OCI-LY3 (cell line): ENCODE measurements around the gene EPHA6.
"Not testable (repeated sequence)": the region's sequence is repeated elsewhere in the genome, so short reads cannot be mapped to it uniquely, and the experiment has no call there.

Experiments used
- H2AFZ ChIP-seq: fragments of 200-600, 300-600 bp; shearing (Covaris generic); 2 replicates; pipeline ENCODE4 v1.6.0; 2014; ENCODE audit warnings: antibody characterized with exemption, low read depth, low read length
- H3K27ac ChIP-seq: fragments of 200-600, 300-600 bp; sonication (generic); 2 replicates; pipeline ENCODE4 v1.5.1; 2014; ENCODE audit warnings: mild to moderate bottlenecking, low read length, moderate library complexity, mixed read lengths
- H3K27me3 ChIP-seq: fragments of 200-600, 300-600 bp; sonication (generic); 2 replicates; pipeline ENCODE4 v1.6.1; 2014; ENCODE audit warnings: low read depth, low read length, mixed read lengths
- H3K36me3 ChIP-seq: fragments of 200-600, 300-600 bp; sonication (generic); replicated peaks from 2 replicates; pipeline ENCODE3; 2014; ENCODE audit warnings: low read depth, low read length, mixed read lengths
- H3K4me1 ChIP-seq: fragments of 300-600, 200-600 bp; sonication (generic); 2 replicates; pipeline ENCODE4 v1.6.1; 2014; ENCODE audit warnings: low read length, mixed read lengths
- H3K4me2 ChIP-seq: fragments of 200-600, 300-600 bp; sonication (generic); 2 replicates; pipeline ENCODE4 v1.6.1; 2014; ENCODE audit warnings: low read length, mixed read lengths
- H3K4me3 ChIP-seq: fragments of 300-600, 200-600 bp; sonication (generic); 2 replicates; pipeline ENCODE4 v1.5.1; 2014; ENCODE audit warnings: antibody characterized with exemption, mild to moderate bottlenecking, low read length, moderate library complexity
- H3K79me2 ChIP-seq: fragments of 300-600, 200-600 bp; shearing (Covaris generic); 2 replicates; pipeline ENCODE4 v1.6.1; 2014; ENCODE audit warnings: mild to moderate bottlenecking, low read length, mixed read lengths
- H3K9ac ChIP-seq: fragments of 300-600, 200-600 bp; shearing (Covaris generic); 2 replicates; pipeline ENCODE4 v1.6.0; 2014; ENCODE audit warnings: mild to moderate bottlenecking, low read length, moderate library complexity
- H3K9me3 ChIP-seq: fragments of 200-600, 300-600 bp; shearing (Covaris generic); 2 replicates; pipeline ENCODE4 v1.6.1; 2014; ENCODE audit warnings: low read length, mixed read lengths; ENCODE audit not compliant: insufficient read depth
- H4K20me1 ChIP-seq: fragments of 200-600, 300-600 bp; sonication (generic); 2 replicates; pipeline ENCODE4 v1.6.1; 2016; ENCODE audit warnings: low read length, mixed read lengths; ENCODE audit not compliant: insufficient read depth
- EZH2phosphoT487 ChIP-seq: fragments of 200-600 bp; shearing (Covaris generic); IDR thresholded peaks from 2 replicates; pipeline ENCODE4 v1.6.1; 2018; ENCODE audit warnings: antibody characterized with exemption, mixed run types, low read depth
- TF ChIP-seq, protein P1 (sequence below): fragments of 200-600, 300-600 bp; sonication (generic); IDR thresholded peaks from 2 replicates; pipeline ENCODE4 v1.5.1; 2014; ENCODE audit warnings: antibody characterized with exemption, low read length, low read depth

EPHA6 gene

DNA sequence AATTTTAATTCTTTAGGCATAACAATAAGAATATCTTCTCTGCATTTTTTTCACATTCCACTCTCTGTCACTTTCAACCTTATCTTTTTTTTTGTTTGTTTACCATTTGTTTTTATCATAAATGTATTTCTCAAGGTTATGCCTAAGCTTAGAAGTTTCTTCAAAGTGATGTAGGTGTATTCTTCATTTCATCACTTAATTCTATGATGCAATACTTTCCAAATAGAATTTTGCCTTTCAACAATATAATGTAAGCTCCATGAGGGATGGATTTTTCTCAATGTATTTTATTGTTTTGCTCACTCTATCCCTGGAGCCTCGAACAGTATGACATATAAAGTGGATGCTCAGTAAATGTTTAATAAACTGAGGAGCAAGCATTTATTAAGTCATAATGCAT, 444.9 kb downstream of the EPHA6 start:
- TF ChIP-seq, protein P1, sequence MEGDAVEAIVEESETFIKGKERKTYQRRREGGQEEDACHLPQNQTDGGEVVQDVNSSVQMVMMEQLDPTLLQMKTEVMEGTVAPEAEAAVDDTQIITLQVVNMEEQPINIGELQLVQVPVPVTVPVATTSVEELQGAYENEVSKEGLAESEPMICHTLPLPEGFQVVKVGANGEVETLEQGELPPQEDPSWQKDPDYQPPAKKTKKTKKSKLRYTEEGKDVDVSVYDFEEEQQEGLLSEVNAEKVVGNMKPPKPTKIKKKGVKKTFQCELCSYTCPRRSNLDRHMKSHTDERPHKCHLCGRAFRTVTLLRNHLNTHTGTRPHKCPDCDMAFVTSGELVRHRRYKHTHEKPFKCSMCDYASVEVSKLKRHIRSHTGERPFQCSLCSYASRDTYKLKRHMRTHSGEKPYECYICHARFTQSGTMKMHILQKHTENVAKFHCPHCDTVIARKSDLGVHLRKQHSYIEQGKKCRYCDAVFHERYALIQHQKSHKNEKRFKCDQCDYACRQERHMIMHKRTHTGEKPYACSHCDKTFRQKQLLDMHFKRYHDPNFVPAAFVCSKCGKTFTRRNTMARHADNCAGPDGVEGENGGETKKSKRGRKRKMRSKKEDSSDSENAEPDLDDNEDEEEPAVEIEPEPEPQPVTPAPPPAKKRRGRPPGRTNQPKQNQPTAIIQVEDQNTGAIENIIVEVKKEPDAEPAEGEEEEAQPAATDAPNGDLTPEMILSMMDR = no peak
- TF ChIP-seq EZH2phosphoT487 = no peak
- H3K36me3 ChIP-seq = no peaks in the 10 kb centered on the region
- H3K27me3 ChIP-seq = no peaks in the 10 kb centered on the region
- H3K27ac ChIP-seq = no peak overlapping the region
- H3K4me2 ChIP-seq = no peak overlapping the region
- H3K9ac ChIP-seq = no peak overlapping the region
- H3K79me2 ChIP-seq = no peaks in the 10 kb centered on the region
- H3K4me3 ChIP-seq = no peak overlapping the region
- H4K20me1 ChIP-seq = no peaks in the 10 kb centered on the region
- no peaks in the 10 kb centered on the region for H3K9me3 ChIP-seq
- no peak overlapping the region for H2AFZ ChIP-seq
- no peaks in the 10 kb centered on the region for H3K4me1 ChIP-seq

DNA sequence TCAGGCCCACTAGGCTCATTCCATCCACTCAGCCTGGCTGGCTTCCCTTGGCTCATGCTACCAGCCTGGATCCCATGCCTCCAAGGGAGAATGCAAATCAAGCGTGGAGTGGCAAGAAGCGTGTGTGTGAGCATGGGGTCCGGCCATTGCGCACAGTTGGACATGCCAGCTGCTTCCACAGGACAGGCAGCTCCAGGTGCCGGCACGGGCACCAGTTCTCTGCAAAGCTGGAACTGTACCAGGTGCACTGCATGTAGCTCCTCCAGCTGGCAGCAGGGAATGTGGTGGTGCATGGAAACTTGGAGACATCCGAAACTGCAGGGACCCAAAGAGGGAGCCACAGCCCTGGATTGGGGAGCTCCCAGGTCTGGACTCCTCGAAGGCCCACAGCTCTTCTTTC, 449.8 kb downstream of the EPHA6 start:
- Histone ChIP-seq H3K27me3 (no peaks in the 10 kb centered on the region), H3K9me3 (no peaks in the 10 kb centered on the region), H3K36me3 (no peaks in the 10 kb centered on the region), H3K4me3 (no peak overlapping the region), H3K4me2 (no peak overlapping the region), H4K20me1 (no peaks in the 10 kb centered on the region), H2AFZ (no peak overlapping the region), H3K9ac (no peak overlapping the region), H3K4me1 (no peaks in the 10 kb centered on the region), H3K79me2 (no peaks in the 10 kb centered on the region), H3K27ac (no peak overlapping the region)
- TF ChIP-seq, protein P1 = no peak

GRCh38 chr3:97265237-97266005, 451.0 kb downstream of the EPHA6 start:
- no peaks in the 10 kb centered on the region for H3K27me3 ChIP-seq
- H3K79me2 ChIP-seq = no peaks in the 10 kb centered on the region
- H2AFZ ChIP-seq = no peak overlapping the region
- no peaks in the 10 kb centered on the region for H3K4me1 ChIP-seq
- TF ChIP-seq, protein P1 = no peak
- no peak for TF ChIP-seq EZH2phosphoT487
- no peak overlapping the region for H3K27ac ChIP-seq
- no peaks in the 10 kb centered on the region for H3K9me3 ChIP-seq
- H4K20me1 ChIP-seq = no peaks in the 10 kb centered on the region
- H3K9ac ChIP-seq = no peak overlapping the region
- no peaks in the 10 kb centered on the region for H3K36me3 ChIP-seq
- H3K4me3 ChIP-seq = no peak overlapping the region
- no peak overlapping the region for H3K4me2 ChIP-seq

GRCh38 chr3:97269202-97269601, 454.8 kb downstream of the EPHA6 start:
- H3K9ac ChIP-seq = no peak overlapping the region
- H3K9me3 ChIP-seq = no peaks in the 10 kb centered on the region
- no peak overlapping the region for H2AFZ ChIP-seq
- H3K36me3 ChIP-seq = no peaks in the 10 kb centered on the region
- H3K79me2 ChIP-seq = no peaks in the 10 kb centered on the region
- H4K20me1 ChIP-seq = no peaks in the 10 kb centered on the region
- no peak overlapping the region for H3K27ac ChIP-seq
- H3K4me1 ChIP-seq = no peaks in the 10 kb centered on the region
- H3K4me2 ChIP-seq = no peak overlapping the region
- H3K4me3 ChIP-seq = no peak overlapping the region
- H3K27me3 ChIP-seq = no peaks in the 10 kb centered on the region
- no peak for TF ChIP-seq EZH2phosphoT487
- TF ChIP-seq, protein P1 = no peak

DNA sequence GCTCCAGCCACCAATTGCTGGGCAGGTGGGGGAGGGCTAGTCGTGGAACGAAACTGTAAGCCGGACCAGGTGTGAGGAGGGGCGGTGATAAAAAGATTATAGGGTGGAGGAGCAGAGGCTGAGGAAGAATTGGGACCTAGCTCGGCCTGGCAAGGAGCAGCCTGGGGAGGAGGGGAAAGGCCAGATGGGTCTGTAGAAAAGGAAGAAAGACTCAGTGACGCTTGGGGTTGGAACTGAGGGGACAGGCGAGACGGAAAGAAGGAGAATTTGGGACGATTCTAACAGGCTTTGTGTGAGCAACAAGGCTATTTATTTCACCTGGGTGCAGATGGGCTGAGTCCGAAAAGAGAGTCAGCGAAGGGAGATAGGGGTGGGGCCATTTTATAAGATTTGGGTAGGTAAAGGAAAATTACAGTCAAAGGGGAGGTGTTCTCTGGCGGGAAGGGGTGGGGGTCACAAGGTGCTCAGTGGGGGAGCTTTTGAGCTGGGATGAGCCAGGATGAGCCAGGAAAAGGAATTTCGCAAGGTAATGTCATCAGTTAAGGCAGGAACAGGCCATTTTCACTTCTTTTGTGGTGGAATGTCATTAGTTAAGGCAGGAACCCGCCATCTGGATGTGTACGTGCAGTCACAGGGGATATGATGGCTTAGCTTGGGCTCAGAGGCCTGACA, 462.6 kb downstream of the EPHA6 start:
- H3K9ac ChIP-seq, H3K27me3 ChIP-seq, H2AFZ ChIP-seq, H3K4me1 ChIP-seq, H3K9me3 ChIP-seq, H3K36me3 ChIP-seq, H3K4me3 ChIP-seq, H3K79me2 ChIP-seq, H4K20me1 ChIP-seq, H3K4me2 ChIP-seq, H3K27ac ChIP-seq: not testable (repeated sequence)
